A673 (cell line): Measurements from ENCODE around the gene AGBL4.

Experiments
- EZH2 ChIP-seq: fragments of 200-600 bp; sonication (generic); IDR thresholded peaks from 2 replicates; pipeline ENCODE4 v1.6.1; 2017; ENCODE audit warnings: borderline replicate concordance, low read depth, mild to moderate bottlenecking, mixed read lengths, antibody characterized with exemption, low read length; ENCODE audit not compliant: poor library complexity, severe bottlenecking
- TF ChIP-seq, protein P1 (sequence below): fragments of 300-800, 200-600 bp; sonication (generic); conservative IDR thresholded peaks from 2 replicates; pipeline ENCODE4 v1.5.1; 2017; ENCODE audit warnings: low read depth, mild to moderate bottlenecking, antibody characterized with exemption, low read length, moderate library complexity, mixed read lengths

DNA sequence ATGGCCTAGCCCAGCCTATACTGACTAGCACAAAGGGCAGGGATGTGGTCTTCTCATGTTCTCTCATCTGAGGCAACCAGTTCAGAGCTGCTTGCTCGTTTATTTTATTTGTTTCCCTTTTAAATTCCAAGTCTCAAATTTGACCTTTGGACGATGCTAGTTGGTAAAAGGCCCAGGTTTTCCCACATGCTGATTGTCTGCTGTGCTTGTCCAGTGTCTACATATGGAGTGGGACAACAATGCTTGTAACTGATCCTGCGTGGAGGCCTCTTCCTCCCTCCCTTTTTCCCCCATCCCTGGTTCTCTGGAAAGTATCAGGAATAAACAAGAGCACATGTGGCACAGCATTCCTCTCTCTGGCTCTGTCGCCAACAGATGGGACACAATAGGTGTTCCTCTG lies 1213.0 kb downstream of the AGBL4 start:
- TF ChIP-seq, protein P1, sequence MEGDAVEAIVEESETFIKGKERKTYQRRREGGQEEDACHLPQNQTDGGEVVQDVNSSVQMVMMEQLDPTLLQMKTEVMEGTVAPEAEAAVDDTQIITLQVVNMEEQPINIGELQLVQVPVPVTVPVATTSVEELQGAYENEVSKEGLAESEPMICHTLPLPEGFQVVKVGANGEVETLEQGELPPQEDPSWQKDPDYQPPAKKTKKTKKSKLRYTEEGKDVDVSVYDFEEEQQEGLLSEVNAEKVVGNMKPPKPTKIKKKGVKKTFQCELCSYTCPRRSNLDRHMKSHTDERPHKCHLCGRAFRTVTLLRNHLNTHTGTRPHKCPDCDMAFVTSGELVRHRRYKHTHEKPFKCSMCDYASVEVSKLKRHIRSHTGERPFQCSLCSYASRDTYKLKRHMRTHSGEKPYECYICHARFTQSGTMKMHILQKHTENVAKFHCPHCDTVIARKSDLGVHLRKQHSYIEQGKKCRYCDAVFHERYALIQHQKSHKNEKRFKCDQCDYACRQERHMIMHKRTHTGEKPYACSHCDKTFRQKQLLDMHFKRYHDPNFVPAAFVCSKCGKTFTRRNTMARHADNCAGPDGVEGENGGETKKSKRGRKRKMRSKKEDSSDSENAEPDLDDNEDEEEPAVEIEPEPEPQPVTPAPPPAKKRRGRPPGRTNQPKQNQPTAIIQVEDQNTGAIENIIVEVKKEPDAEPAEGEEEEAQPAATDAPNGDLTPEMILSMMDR = no peak
- no peak for TF ChIP-seq EZH2
